A673 (cell line): Measurements from ENCODE around the gene ANKRD52. TPM values are rescaled to one million over a fixed set of nuclear protein-coding genes. Genes with fewer than 3 reads are reported as not detected.

ENCODE experiments used
- BruUV-seq: library from RNA; stranded (reverse); fragments of 400-500 nt; replicated peaks from 2 replicates; lab custom pipeline; 2021; lab: Mats Ljungman, UMichigan
- CTCF ChIA-PET: fragments of 300-600 bp; sonication (Branson Sonifier 250); formaldehyde crosslinking; loops from one replicate; lab custom pipeline; 2022; ENCODE audit warnings: antibody characterized with exemption; lab: Charles Lee
- POLR2A ChIA-PET: fragments of 300-600 bp; sonication (Branson Sonifier 250); formaldehyde crosslinking; loops from one replicate; lab custom pipeline; 2022; ENCODE audit warnings: antibody characterized with exemption; ENCODE audit not compliant: low non-redundant PET; lab: Charles Lee
- DNase-seq: peaks from one replicate; pipeline ENCODE4 v3.0.0-alpha.2; 2015; ENCODE audit warnings: low spot score
- H3K27ac ChIP-seq: fragments of 200-600 bp; sonication (generic); 2 replicates; pipeline ENCODE4 v1.5.1; 2016; ENCODE audit warnings: mixed run types, low read depth, mild to moderate bottlenecking, mixed read lengths, antibody characterized with exemption, low read length; ENCODE audit not compliant: poor library complexity, severe bottlenecking
- H3K27me3 ChIP-seq: fragments of 200-600 bp; sonication (generic); replicated peaks from 2 replicates; pipeline ENCODE4 v1.6.1; 2017; ENCODE audit warnings: mixed run types, low read depth, mild to moderate bottlenecking, mixed read lengths, antibody characterized with exemption, low read length; ENCODE audit not compliant: insufficient read depth, poor library complexity
- H3K36me3 ChIP-seq: fragments of 200-600 bp; sonication (generic); 2 replicates; pipeline ENCODE4 v1.6.1; 2016; ENCODE audit warnings: mixed run types, mild to moderate bottlenecking, mixed read lengths, antibody characterized with exemption, low read length; ENCODE audit not compliant: insufficient read depth, poor library complexity, severe bottlenecking
- H3K4me1 ChIP-seq: fragments of 200-600 bp; sonication (generic); 2 replicates; pipeline ENCODE4 v1.6.1; 2017; ENCODE audit warnings: mixed run types, mild to moderate bottlenecking, mixed read lengths, antibody characterized with exemption, low read length; ENCODE audit not compliant: insufficient read depth, poor library complexity, severe bottlenecking
- H3K4me3 ChIP-seq: fragments of 200-600 bp; sonication (generic); 2 replicates; pipeline ENCODE4 v1.5.1; 2016; ENCODE audit warnings: low read depth, mixed run types, mild to moderate bottlenecking, mixed read lengths, low read length; ENCODE audit not compliant: poor library complexity, severe bottlenecking
- H3K9me3 ChIP-seq: fragments of 200-600 bp; sonication (generic); 2 replicates; pipeline ENCODE4 v1.6.1; 2016; ENCODE audit warnings: mixed run types, low read depth, mild to moderate bottlenecking, mixed read lengths, antibody characterized with exemption, low read length; ENCODE audit not compliant: poor library complexity, severe bottlenecking
- EZH2 ChIP-seq: fragments of 200-600 bp; sonication (generic); IDR thresholded peaks from 2 replicates; pipeline ENCODE4 v1.6.1; 2017; ENCODE audit warnings: borderline replicate concordance, low read depth, mild to moderate bottlenecking, mixed read lengths, antibody characterized with exemption, low read length; ENCODE audit not compliant: poor library complexity, severe bottlenecking
- intact Hi-C: fragments of 100-400 bp; cut with micrococcal nuclease; formaldehyde crosslinking; loops from one replicate; pipeline ENCODE4 v1.10.0; 2022; ENCODE audit not compliant: unreplicated experiment
- total RNA-seq: library from RNA; stranded (reverse); gene quantifications from 2 replicates; pipeline ENCODE4 v1.2.3, GENCODE V29; 2021
- TF ChIP-seq, protein P1 (sequence below): fragments of 300-800, 200-600 bp; sonication (generic); conservative IDR thresholded peaks from 2 replicates; pipeline ENCODE4 v1.5.1; 2017; ENCODE audit warnings: low read depth, mild to moderate bottlenecking, antibody characterized with exemption, low read length, moderate library complexity, mixed read lengths

ANKRD52 gene
- total RNA-seq, 1 experiment from 2014 or later = 74.7 TPM

DNA sequence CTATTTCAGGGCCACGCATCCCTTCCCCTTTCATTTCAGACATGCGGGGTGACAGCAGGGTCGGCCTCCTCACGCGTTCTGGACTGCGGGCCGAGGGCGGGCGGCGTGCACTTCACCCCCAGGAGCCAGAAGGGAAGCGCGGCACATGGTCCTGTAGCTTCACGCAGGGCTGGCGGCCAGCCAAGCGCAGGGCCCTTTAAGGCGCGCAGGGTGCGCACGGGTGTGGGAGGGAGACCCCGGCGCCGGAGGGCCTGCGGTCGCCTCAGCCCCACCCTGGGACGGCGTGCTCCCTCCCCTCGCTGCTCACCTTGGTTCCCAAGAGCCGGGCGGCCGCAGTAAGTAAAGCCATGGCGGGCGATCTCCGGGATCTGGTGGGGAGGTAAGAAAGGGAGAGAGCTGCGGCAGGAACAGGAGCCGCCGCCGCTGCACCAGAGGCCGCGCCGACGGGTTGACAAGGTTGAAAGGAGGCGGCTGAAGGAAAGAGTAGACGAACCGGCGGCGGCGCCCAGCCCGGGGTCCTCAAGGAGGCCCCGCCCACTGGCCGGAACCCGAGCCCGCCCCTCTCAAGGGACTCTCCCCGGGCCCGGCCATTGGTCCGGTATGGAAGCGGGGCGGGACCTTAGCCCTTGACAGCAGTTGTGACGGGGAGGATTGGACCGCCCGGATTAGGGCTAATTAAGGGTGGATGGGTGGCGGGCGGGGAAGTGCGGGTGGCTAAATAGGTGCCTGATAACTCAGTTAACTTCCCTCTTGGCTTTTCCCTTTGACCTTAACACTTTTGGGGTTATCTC lies 41.9 kb upstream of the ANKRD52 start, which contains the start of gene CS:
Gene CS (minus strand): TSS at position 478 of the 791 bp plus-strand sequence. CDS start 129 bp downstream, at position 349.
- peak within 1 kb of the TSS; percentile 90 for H3K4me3 ChIP-seq
- CTCF ChIA-PET = no interaction called here
- no peaks in the 10 kb centered on the region for H3K27me3 ChIP-seq
- no TSS peak for BruUV-seq
- peaks cover 10% of the 10 kb centered on the region for H3K36me3 ChIP-seq
- peak; percentile 99 for DNase-seq
- H3K9me3 ChIP-seq = no peaks in the 10 kb centered on the region
- POLR2A ChIA-PET = no interaction called here
- TF ChIP-seq, protein P1, sequence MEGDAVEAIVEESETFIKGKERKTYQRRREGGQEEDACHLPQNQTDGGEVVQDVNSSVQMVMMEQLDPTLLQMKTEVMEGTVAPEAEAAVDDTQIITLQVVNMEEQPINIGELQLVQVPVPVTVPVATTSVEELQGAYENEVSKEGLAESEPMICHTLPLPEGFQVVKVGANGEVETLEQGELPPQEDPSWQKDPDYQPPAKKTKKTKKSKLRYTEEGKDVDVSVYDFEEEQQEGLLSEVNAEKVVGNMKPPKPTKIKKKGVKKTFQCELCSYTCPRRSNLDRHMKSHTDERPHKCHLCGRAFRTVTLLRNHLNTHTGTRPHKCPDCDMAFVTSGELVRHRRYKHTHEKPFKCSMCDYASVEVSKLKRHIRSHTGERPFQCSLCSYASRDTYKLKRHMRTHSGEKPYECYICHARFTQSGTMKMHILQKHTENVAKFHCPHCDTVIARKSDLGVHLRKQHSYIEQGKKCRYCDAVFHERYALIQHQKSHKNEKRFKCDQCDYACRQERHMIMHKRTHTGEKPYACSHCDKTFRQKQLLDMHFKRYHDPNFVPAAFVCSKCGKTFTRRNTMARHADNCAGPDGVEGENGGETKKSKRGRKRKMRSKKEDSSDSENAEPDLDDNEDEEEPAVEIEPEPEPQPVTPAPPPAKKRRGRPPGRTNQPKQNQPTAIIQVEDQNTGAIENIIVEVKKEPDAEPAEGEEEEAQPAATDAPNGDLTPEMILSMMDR = no peak
- no peak for TF ChIP-seq EZH2
- H3K4me1 ChIP-seq = peaks cover 28% of the 10 kb centered on the region
- intact Hi-C loops = no loop called here
- peak within 1 kb of the TSS; percentile 86 for H3K27ac ChIP-seq

DNA sequence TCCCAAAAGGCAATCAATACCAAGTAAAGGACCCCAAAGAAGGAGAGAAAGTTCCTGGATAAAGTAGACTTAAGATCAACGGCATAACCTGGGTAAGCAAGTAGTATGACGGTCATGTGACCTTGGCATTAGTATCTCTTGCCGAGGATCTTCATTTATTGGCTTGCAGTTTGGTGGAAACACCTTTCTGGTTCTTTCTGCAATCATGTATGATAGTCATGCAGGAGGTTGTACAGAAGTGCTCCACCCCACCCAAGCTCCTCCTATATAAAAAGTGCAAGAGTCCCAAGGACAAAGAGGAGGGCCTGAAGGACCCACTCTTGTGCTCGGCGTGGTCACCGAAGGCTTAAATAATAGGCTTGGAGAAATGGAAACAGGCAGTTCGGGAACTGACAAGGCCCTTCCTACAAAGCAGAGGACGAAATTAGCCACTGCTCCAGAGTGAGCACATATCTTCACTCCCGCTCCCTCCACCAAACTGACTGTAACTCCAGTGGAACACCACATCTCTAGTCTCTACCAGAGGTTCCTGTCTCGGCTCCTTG lies 41.2 kb upstream of the ANKRD52 start:
- no peaks in the 10 kb centered on the region for H3K27me3 ChIP-seq
- peak overlapping the region; percentile 86 for H3K27ac ChIP-seq
- H3K9me3 ChIP-seq = no peaks in the 10 kb centered on the region
- H3K4me3 ChIP-seq = peak overlapping the region; percentile 90
- TF ChIP-seq EZH2 = no peak
- TF ChIP-seq, protein P1 = no peak
- TSS peak; percentile 55 for BruUV-seq
- POLR2A ChIA-PET = no interaction called here
- H3K36me3 ChIP-seq = peaks cover 9% of the 10 kb centered on the region
- CTCF ChIA-PET = interaction anchor here (0.7 kb wide), 1 partner anchor 93 kb away, joined by 3 read pairs; no protein-coding TSS in a partner anchor
- peaks cover 28% of the 10 kb centered on the region for H3K4me1 ChIP-seq
- intact Hi-C loops = no loop called here
- peak; percentile 32 for DNase-seq

DNA sequence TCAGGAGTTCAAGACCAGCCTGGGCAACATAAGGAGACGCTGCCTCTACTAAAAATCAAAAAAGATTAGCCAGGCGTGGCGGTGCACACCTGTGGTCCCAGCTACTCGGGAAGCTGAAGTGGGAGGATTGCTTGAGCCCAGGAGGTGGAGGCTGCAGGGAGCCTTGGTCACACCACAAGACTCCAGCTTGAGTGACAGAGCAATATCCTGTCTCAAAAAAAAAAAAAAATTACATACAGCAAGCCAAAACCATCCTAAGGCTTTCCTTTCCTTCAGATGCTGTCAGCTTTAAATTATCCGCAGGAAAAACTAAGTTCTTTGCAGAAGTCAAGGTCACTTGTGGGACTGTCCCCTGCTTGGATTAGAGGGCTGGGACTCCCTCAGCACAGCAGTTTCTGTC lies 40.6 kb upstream of the ANKRD52 start:
- Histone ChIP-seq H3K27ac (peak overlapping the region; percentile 86), H3K9me3 (no peaks in the 10 kb centered on the region), H3K27me3 (no peaks in the 10 kb centered on the region), H3K36me3 (peaks cover 9% of the 10 kb centered on the region), H3K4me1 (peaks cover 28% of the 10 kb centered on the region), H3K4me3 (peak overlapping the region; percentile 90)
- DNase-seq = no peak
- intact Hi-C loops = no loop called here
- TF ChIP-seq EZH2 = no peak
- TF ChIP-seq, protein P1 = no peak
- no TSS peak for BruUV-seq
- ChIA-PET POLR2A (interaction anchor here (0.6 kb wide), 2 partner anchors 99 to 597 kb away, joined by 6 to 11 read pairs; no protein-coding TSS in a partner anchor), CTCF (interaction anchor here (0.7 kb wide), 1 partner anchor 92 kb away, joined by 3 read pairs; no protein-coding TSS in a partner anchor)
